ENCODE results near the gene SLC7A5.
"Not testable (repeated sequence)": the region's sequence is repeated elsewhere in the genome, so short reads cannot be mapped to it uniquely, and the experiment has no call there.

SLC7A5 gene

DNA sequence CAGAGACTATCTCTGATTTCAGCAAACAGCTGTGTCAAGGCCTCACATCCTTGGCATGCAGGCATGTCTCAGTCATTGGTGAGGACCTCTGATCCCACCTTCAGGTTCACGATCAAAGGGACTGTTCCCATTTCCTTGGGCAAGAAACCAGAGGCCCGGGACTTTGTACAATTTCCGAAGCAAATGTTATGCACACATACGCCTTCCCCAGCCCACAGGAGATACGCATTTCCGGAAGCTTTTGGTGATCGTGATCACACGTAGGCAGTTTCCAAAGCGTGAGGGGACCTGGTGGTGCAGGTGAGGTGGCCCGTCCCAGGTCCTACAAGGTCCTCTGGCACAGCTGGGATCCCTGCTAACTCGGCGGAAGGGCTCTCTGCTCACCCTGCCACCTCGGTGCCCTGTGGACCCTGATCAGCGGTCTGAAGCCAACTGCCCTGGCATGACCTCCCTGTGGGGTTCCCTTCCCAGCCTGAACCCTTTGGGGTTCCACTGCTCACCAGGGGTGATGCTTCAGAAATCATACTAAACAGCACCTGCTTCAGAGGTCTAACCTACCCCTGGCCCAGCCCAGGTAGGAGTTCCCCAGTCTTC is 74.7 kb downstream of the SLC7A5 start:
- DNase-seq (ENCODE audit: low read depth), result no peak

GRCh38 chr16:87792205-87792565 is 77.1 kb downstream of the SLC7A5 start:
- no peak for DNase-seq (ENCODE audit: low read depth)

- no peak for DNase-seq (ENCODE audit: low read depth)
Measured at GRCh38 chr16:87791295-87792204, 77.8 kb downstream of the SLC7A5 start.

DNA sequence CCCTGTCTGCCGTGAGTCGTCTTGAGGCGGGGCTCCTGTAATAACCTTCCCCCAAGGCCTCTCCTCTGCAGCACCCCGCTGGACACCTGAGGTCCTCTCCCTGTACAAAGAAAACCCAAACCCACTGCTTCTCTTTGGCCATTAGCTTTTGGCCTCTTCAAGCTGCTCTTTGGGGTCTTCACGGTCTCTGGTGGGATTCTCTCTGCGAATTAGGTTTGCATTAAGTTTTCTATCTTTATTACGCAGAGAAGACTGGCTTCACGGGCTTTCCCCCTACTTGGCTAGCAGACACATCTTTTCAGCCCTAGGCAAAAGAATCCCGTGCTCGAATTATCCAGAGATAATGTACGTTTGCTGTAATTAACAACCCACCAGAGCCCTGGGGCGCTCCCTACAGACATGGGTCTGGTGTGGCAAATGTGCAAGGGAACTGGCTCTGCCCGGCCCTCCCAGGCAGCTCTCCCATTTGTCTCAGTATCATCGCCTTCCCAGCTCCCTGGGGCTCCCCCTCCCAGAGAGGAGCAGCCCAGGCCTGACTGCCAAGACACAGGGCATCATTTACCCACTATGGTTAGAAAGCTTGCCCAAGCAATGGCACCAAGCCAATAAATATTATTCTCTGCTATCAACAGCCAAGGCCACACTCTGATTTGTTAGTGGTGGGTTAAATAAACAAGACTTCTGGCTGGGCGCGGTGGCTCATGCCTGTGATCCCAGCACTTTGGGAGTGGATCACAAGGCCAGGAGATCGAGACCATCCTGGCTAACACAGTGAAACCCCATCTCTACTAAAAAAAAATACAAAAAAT is 78.8 kb downstream of the SLC7A5 start:
- DNase-seq (ENCODE audit: low read depth), result no peak

GRCh38 chr16:87789437-87790291 is 79.6 kb downstream of the SLC7A5 start:
- no peak for DNase-seq (ENCODE audit: low read depth)

GRCh38 chr16:87788730-87789436 is 80.4 kb downstream of the SLC7A5 start:
- not testable (repeated sequence) for DNase-seq (ENCODE audit: low read depth)

DNA sequence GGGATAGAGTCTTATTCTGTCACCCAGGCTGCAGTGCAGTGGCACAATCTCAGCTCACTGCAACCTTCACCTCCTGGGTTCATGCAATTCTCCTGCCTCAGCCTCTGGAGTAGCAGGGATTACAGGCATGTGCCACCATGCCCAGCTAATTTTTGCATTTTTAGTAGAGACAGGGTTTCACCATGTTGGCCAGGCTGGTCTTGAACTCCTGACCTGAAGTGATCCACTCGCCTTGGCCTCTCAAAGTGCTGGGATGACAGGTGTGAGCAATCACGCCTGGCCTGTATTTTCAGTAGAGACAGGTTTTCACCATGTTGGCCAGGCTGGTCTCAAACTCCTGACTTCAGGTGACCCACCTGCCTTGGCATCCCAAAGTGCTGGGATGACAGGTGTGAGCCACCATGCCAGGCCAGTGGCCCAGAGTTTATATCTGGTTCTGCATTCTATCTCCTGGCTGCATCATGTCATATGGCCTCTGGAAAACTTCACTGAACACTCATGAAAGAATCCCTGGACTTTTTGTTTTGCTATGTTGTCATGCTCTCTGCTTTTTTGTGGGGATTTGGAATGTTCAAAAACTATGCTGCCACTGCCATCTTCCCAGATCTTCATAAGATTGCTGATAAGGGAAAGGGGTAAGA is 81.7 kb downstream of the SLC7A5 start:
- DNase-seq (ENCODE audit: low read depth), result not testable (repeated sequence)

- no peak for DNase-seq (ENCODE audit: low read depth)
Measured at GRCh38 chr16:87784812-87785211, 84.5 kb downstream of the SLC7A5 start.

- no peak for DNase-seq (ENCODE audit: low read depth)
Measured at GRCh38 chr16:87782033-87782432, 87.3 kb downstream of the SLC7A5 start.

GRCh38 chr16:87780385-87780989 is 88.8 kb downstream of the SLC7A5 start:
- no peak for DNase-seq (ENCODE audit: low read depth)
